GM18520 (cell line): Measurements from ENCODE around the gene GAGE10.

Experiments
- ATAC-seq: cut with Tn5 transposase; IDR thresholded peaks from one replicate; pipeline ENCODE4 v1.9.1; 2021; ENCODE audit not compliant: unreplicated experiment

The GAGE10 gene

GRCh38 chrX:49303346-49303745, at the start of gene GAGE10:
Gene GAGE10 (plus strand): TSS chrX:49303646. CDS start chrX:49304860, 1,214 bp downstream.
- ATAC-seq: no peak

GRCh38 chrX:49254639-49255038, 48.8 kb upstream of the GAGE10 start:
- ATAC-seq: no peak

- no peak for ATAC-seq
These were observed 47.0 kb upstream of the GAGE10 start for GRCh38 chrX:49256268-49256995.

GRCh38 chrX:49257074-49257790, 46.2 kb upstream of the GAGE10 start:
- no peak for ATAC-seq

- ATAC-seq: no peak
These were observed 45.3 kb upstream of the GAGE10 start for GRCh38 chrX:49257846-49258748.

GRCh38 chrX:49258749-49259124, 44.7 kb upstream of the GAGE10 start:
- no peak for ATAC-seq

GRCh38 chrX:49260221-49260985, 43.0 kb upstream of the GAGE10 start:
- ATAC-seq: no peak

- no peak for ATAC-seq
These were observed 40.8 kb upstream of the GAGE10 start for GRCh38 chrX:49262603-49263002.

GRCh38 chrX:49263631-49264030, 39.8 kb upstream of the GAGE10 start:
- ATAC-seq: no peak

GRCh38 chrX:49264460-49264859, 39.0 kb upstream of the GAGE10 start, which contains the start of gene FOXP3:
Gene FOXP3 (minus strand): TSS chrX:49264710. CDS start chrX:49258505, 6,205 bp downstream.
- ATAC-seq: no peak

GRCh38 chrX:49266523-49267445, 36.7 kb upstream of the GAGE10 start:
- no peak for ATAC-seq

- ATAC-seq: no peak
These were observed 34.8 kb upstream of the GAGE10 start for GRCh38 chrX:49268702-49269009.

GRCh38 chrX:49269010-49269766, 34.3 kb upstream of the GAGE10 start:
- ATAC-seq: peak; percentile 83

- peak; percentile 12 for ATAC-seq
These were observed 33.6 kb upstream of the GAGE10 start, which contains the start of gene PPP1R3F for GRCh38 chrX:49269767-49270248. Gene PPP1R3F (plus strand): TSS chrX:49269793. CDS start chrX:49269870, 77 bp downstream.

GRCh38 chrX:49270249-49270921, 33.1 kb upstream of the GAGE10 start:
- ATAC-seq: no peak

GRCh38 chrX:49271341-49271740, 32.1 kb upstream of the GAGE10 start:
- ATAC-seq: no peak

- no peak for ATAC-seq
These were observed 31.0 kb upstream of the GAGE10 start for GRCh38 chrX:49272421-49272820.

- no peak for ATAC-seq
These were observed 30.2 kb upstream of the GAGE10 start for GRCh38 chrX:49273181-49273727.
